ENCODE results near the gene ALPK3.
A peak's percentile ranks its signal among the peaks of the same experiment; 100 is the strongest.
"Not testable (repeated sequence)": the region's sequence is repeated elsewhere in the genome, so short reads cannot be mapped to it uniquely, and the experiment has no call there.

ALPK3 gene

GRCh38 chr15:84874981-84875699 is 58.0 kb downstream of the ALPK3 start:
- no peak for DNase-seq (ENCODE audit: low spot score)

- no peak for DNase-seq (ENCODE audit: low spot score)
Observed at GRCh38 chr15:84876269-84876668, 59.1 kb downstream of the ALPK3 start.

GRCh38 chr15:84877701-84878100 is 60.5 kb downstream of the ALPK3 start:
- not testable (repeated sequence) for DNase-seq (ENCODE audit: low spot score)

- DNase-seq (ENCODE audit: low spot score) = peak; percentile 52
Observed at GRCh38 chr15:84878504-84878903, 61.3 kb downstream of the ALPK3 start.

- no peak for DNase-seq (ENCODE audit: low spot score)
Observed at GRCh38 chr15:84879088-84879780, 62.1 kb downstream of the ALPK3 start.

- no peak for DNase-seq (ENCODE audit: low spot score)
Observed at GRCh38 chr15:84880007-84880406, 62.9 kb downstream of the ALPK3 start.

- no peak for DNase-seq (ENCODE audit: low spot score)
Observed at GRCh38 chr15:84880822-84881519, 63.8 kb downstream of the ALPK3 start.

- no peak for DNase-seq (ENCODE audit: low spot score)
Observed at GRCh38 chr15:84881520-84881830, 64.3 kb downstream of the ALPK3 start.

GRCh38 chr15:84883466-84883865 is 66.3 kb downstream of the ALPK3 start:
- no peak for DNase-seq (ENCODE audit: low spot score)

GRCh38 chr15:84883916-84884781 is 67.0 kb downstream of the ALPK3 start, which contains the start of gene SLC28A1:
TSS of gene SLC28A1 (plus strand) at chr15:84884662. CDS start at chr15:84887761, 3,099 bp downstream.
- no peak for DNase-seq (ENCODE audit: low spot score)

- no peak for DNase-seq (ENCODE audit: low spot score)
Observed at GRCh38 chr15:84885801-84886200, 68.6 kb downstream of the ALPK3 start.

- no peak for DNase-seq (ENCODE audit: low spot score)
Observed at GRCh38 chr15:84886211-84886983, 69.2 kb downstream of the ALPK3 start.

- no peak for DNase-seq (ENCODE audit: low spot score)
Observed at GRCh38 chr15:84886984-84887299, 69.8 kb downstream of the ALPK3 start.

GRCh38 chr15:84887938-84888337 is 70.8 kb downstream of the ALPK3 start:
- no peak for DNase-seq (ENCODE audit: low spot score)

GRCh38 chr15:84888639-84889038 is 71.5 kb downstream of the ALPK3 start:
- DNase-seq (ENCODE audit: low spot score) = no peak

- DNase-seq (ENCODE audit: low spot score) = no peak
Observed at GRCh38 chr15:84889313-84889990, 72.3 kb downstream of the ALPK3 start.

- DNase-seq (ENCODE audit: low spot score) = no peak
Observed at GRCh38 chr15:84889991-84890669, 73.0 kb downstream of the ALPK3 start.

- no peak for DNase-seq (ENCODE audit: low spot score)
Observed at GRCh38 chr15:84890670-84891162, 73.6 kb downstream of the ALPK3 start.

- no peak for DNase-seq (ENCODE audit: low spot score)
Observed at GRCh38 chr15:84891339-84891738, 74.2 kb downstream of the ALPK3 start.

- DNase-seq (ENCODE audit: low spot score) = no peak
Observed at GRCh38 chr15:84892786-84893307, 75.7 kb downstream of the ALPK3 start.
